Chondrocyte (in vitro differentiated cells): ENCODE measurements around the gene HNRNPM. TPM values are rescaled to one million over a fixed set of nuclear protein-coding genes. Genes with fewer than 3 reads are reported as not detected.

ENCODE experiments used
- DNase-seq: peaks from one replicate; pipeline ENCODE4 v3.0.0; 2021; ENCODE audit warnings: mixed read lengths, low spot score
- H3K27ac Mint-ChIP-seq: one replicate; pipeline ENCODE4 v1.8.0; 2021; ENCODE audit warnings: mild to moderate bottlenecking, moderate library complexity, mixed read lengths; ENCODE audit not compliant: unreplicated experiment
- H3K27me3 Mint-ChIP-seq: 2 replicates; pipeline ENCODE4 v1.8.0; 2021; ENCODE audit warnings: low read depth, mixed read lengths
- H3K36me3 Mint-ChIP-seq: 2 replicates; pipeline ENCODE4 v1.8.0; 2021; ENCODE audit warnings: low read depth, mixed read lengths
- H3K4me1 Mint-ChIP-seq: 2 replicates; pipeline ENCODE4 v1.8.0; 2021; ENCODE audit warnings: low read depth, mild to moderate bottlenecking, mixed read lengths
- H3K4me3 Mint-ChIP-seq: one replicate; pipeline ENCODE4 v1.8.0; 2021; ENCODE audit warnings: mild to moderate bottlenecking, moderate library complexity, mixed read lengths; ENCODE audit not compliant: unreplicated experiment
- H3K9me3 Mint-ChIP-seq: 2 replicates; pipeline ENCODE4 v1.8.0; 2021; ENCODE audit warnings: low read depth, mixed read lengths
- CTCF ChIP-seq: fragments of 200-600 bp; sonication (generic); IDR thresholded peaks from 2 replicates; pipeline ENCODE4 v1.5.0; 2021; ENCODE audit warnings: antibody characterized with exemption, mild to moderate bottlenecking, moderate library complexity
- total RNA-seq: library from RNA; stranded (reverse); gene quantifications from 3 replicates; pipeline ENCODE4 v1.2.1, GENCODE V29; 2021

HNRNPM gene
- total RNA-seq, 1 donor from 2014 or later, result 116 TPM

- H3K27me3 Mint-ChIP-seq, result no peaks in the 10 kb centered on the region
- H3K4me1 Mint-ChIP-seq, result peaks cover 61% of the 10 kb centered on the region
- no peaks in the 10 kb centered on the region for H3K9me3 Mint-ChIP-seq
- H3K36me3 Mint-ChIP-seq, result peaks cover 12% of the 10 kb centered on the region
- no peak for TF ChIP-seq CTCF
- H3K4me3 Mint-ChIP-seq, result peak overlapping the region; percentile 19
- H3K27ac Mint-ChIP-seq, result peak overlapping the region; percentile 81
- no peak for DNase-seq
Observed at GRCh38 chr19:8397271-8397670, 47.5 kb upstream of the HNRNPM start.

- no peak for TF ChIP-seq CTCF
- H3K9me3 Mint-ChIP-seq, result no peaks in the 10 kb centered on the region
- no peak overlapping the region for H3K27ac Mint-ChIP-seq
- no peak for DNase-seq
- no peak overlapping the region for H3K4me3 Mint-ChIP-seq
- H3K36me3 Mint-ChIP-seq, result peaks cover 13% of the 10 kb centered on the region
- H3K27me3 Mint-ChIP-seq, result no peaks in the 10 kb centered on the region
- peaks cover 56% of the 10 kb centered on the region for H3K4me1 Mint-ChIP-seq
Observed at GRCh38 chr19:8397746-8398310, 46.9 kb upstream of the HNRNPM start.

- H3K4me1 Mint-ChIP-seq, result peaks cover 51% of the 10 kb centered on the region
- DNase-seq, result no peak
- no peak for TF ChIP-seq CTCF
- H3K36me3 Mint-ChIP-seq, result peaks cover 14% of the 10 kb centered on the region
- H3K4me3 Mint-ChIP-seq, result no peak overlapping the region
- no peaks in the 10 kb centered on the region for H3K9me3 Mint-ChIP-seq
- no peak overlapping the region for H3K27ac Mint-ChIP-seq
- H3K27me3 Mint-ChIP-seq, result no peaks in the 10 kb centered on the region
Observed at GRCh38 chr19:8398311-8398771, 46.4 kb upstream of the HNRNPM start.

- Mint-ChIP-seq H3K27me3 (no peaks in the 10 kb centered on the region), H3K4me3 (no peak overlapping the region), H3K9me3 (no peaks in the 10 kb centered on the region), H3K36me3 (peaks cover 17% of the 10 kb centered on the region), H3K4me1 (peaks cover 37% of the 10 kb centered on the region), H3K27ac (no peak overlapping the region)
- TF ChIP-seq CTCF, result no peak
- DNase-seq, result no peak
Observed at GRCh38 chr19:8399681-8400188, 45.0 kb upstream of the HNRNPM start.

GRCh38 chr19:8401981-8402411, 42.8 kb upstream of the HNRNPM start:
- peaks cover 17% of the 10 kb centered on the region for H3K36me3 Mint-ChIP-seq
- H3K4me1 Mint-ChIP-seq, result peaks cover 15% of the 10 kb centered on the region
- no peak overlapping the region for H3K4me3 Mint-ChIP-seq
- H3K9me3 Mint-ChIP-seq, result no peaks in the 10 kb centered on the region
- no peak for TF ChIP-seq CTCF
- no peak for DNase-seq
- no peak overlapping the region for H3K27ac Mint-ChIP-seq
- no peaks in the 10 kb centered on the region for H3K27me3 Mint-ChIP-seq
